ENCODE measurements around the gene EVX2. TPM values are rescaled to one million over a fixed set of nuclear protein-coding genes. Genes with fewer than 3 reads are reported as not detected.

Gene EVX2
- total RNA-seq (not detected in 2 replicates), polyA plus RNA-seq (not detected in 2 replicates), polyA minus RNA-seq (not detected in 2 replicates)
- not detected for total RNA-seq (2013)

DNA sequence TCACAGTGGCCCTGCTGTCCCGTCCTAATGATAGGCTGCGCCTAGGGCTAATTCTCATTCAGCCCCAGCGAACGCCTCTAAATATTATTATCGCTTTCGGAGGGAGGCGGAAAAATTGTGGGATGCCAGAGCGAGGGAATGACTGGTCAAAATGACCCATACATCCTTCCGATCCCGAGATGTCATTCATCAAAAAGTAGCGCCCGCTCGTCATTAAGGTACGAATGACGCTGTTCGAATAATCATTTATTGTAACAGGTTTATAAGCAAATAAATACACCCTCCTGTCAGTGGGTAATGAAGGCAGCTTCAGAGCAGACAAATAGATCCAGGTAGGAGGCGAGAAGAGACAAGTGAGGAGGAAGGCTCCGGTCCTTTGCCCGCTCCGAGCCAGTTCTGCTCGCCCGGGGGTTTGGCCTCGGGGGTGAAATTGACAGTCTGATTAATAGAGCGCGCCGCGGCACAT is at the start of gene EVX2:
TSS of gene EVX2 (minus strand) at position 167 of the 466 bp plus-strand sequence. CDS start 186 bp downstream, outside the sequence.
- ATAC-seq (ENCODE audit: low read depth) = no peak
- no peaks in the 10 kb centered on the region for H3K36me3 ChIP-seq (replicated peaks in 1 of 2; ENCODE audit: control extremely low read depth in 1 of 2, control insufficient read depth in 1 of 2, extremely low read depth in 1 of 2, insufficient read depth in 2 of 2, low read length in 1 of 2)
- H3K4me1 ChIP-seq (ENCODE audit: control insufficient read depth in 2 of 2, insufficient read depth in 2 of 2, low read length in 2 of 2) = peaks cover 13 to 26% of the 10 kb centered on the region in 2 donors
- H3K9me3 ChIP-seq (ENCODE audit: control extremely low read depth in 1 of 3, control insufficient read depth in 2 of 3, insufficient read depth in 1 of 3, low read length in 2 of 3) = peaks cover 0 to 92% (median 38%) of the 10 kb centered on the region in 3 donors
- peaks cover 0 to 96% (median 79%) of the 10 kb centered on the region in 4 experiments for H3K27me3 ChIP-seq (replicated peaks in 1 of 4; ENCODE audit: control extremely low read depth in 1 of 4, control insufficient read depth in 3 of 4, insufficient read depth in 4 of 4, low read length in 3 of 4)
- H2AFZ ChIP-seq (ENCODE audit: insufficient read depth, low read depth, low read length, poor library complexity, severe bottlenecking) = no peak within 1 kb of the TSS
- H3K4me2 ChIP-seq (replicated peaks; ENCODE audit: low read depth, low read length, poor library complexity, severe bottlenecking) = no peak within 1 kb of the TSS
- H4K20me1 ChIP-seq (ENCODE audit: control insufficient read depth, insufficient read depth, low read length, poor library complexity, severe bottlenecking) = no peaks in the 10 kb centered on the region
- Mint-ChIP-seq H3K27me3 (peaks cover 73% of the 10 kb centered on the region), H3K4me3 (no peak within 1 kb of the TSS), H3K9me3 (ENCODE audit: insufficient read depth) (no peaks in the 10 kb centered on the region), H3K4me1 (peaks cover 9% of the 10 kb centered on the region), H3K27ac (peak within 1 kb of the TSS; percentile 41)
- H3K9ac ChIP-seq (ENCODE audit: low read length) = no peak within 1 kb of the TSS
- no peak within 1 kb of the TSS for H3K4me3 ChIP-seq (ENCODE audit: control extremely low read depth in 1 of 5, extremely low read depth in 1 of 5, insufficient read depth in 1 of 5, low read depth in 2 of 5, low read length in 4 of 5)
- WGBS (ENCODE audit: insufficient coverage) = 38% methylated on average over 15 of the region's 27 CpGs
- no peaks in the 10 kb centered on the region for H3K79me2 ChIP-seq (ENCODE audit: control insufficient read depth, insufficient read depth, low read length)
- intact Hi-C loops (cut with micrococcal nuclease) = no loop called here
- POLR2A ChIA-PET = no interaction called here
- no peak for TF ChIP-seq EZH2 (IDR thresholded peaks at IDR 0.05; ENCODE audit: borderline replicate concordance, insufficient read depth, low read depth, low read length, poor library complexity, severe bottlenecking)
- TF ChIP-seq, protein P1, sequence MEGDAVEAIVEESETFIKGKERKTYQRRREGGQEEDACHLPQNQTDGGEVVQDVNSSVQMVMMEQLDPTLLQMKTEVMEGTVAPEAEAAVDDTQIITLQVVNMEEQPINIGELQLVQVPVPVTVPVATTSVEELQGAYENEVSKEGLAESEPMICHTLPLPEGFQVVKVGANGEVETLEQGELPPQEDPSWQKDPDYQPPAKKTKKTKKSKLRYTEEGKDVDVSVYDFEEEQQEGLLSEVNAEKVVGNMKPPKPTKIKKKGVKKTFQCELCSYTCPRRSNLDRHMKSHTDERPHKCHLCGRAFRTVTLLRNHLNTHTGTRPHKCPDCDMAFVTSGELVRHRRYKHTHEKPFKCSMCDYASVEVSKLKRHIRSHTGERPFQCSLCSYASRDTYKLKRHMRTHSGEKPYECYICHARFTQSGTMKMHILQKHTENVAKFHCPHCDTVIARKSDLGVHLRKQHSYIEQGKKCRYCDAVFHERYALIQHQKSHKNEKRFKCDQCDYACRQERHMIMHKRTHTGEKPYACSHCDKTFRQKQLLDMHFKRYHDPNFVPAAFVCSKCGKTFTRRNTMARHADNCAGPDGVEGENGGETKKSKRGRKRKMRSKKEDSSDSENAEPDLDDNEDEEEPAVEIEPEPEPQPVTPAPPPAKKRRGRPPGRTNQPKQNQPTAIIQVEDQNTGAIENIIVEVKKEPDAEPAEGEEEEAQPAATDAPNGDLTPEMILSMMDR (IDR thresholded peaks at IDR 0.05) = no peak
- no peak within 1 kb of the TSS for H3K27ac ChIP-seq (ENCODE audit: low read length in 2 of 2)
- no peak for DNase-seq
- CTCF ChIA-PET = interaction anchor here (1.5 kb wide), 1 partner anchor 13 kb away, joined by 7 read pairs; no protein-coding TSS in a partner anchor

GRCh38 chr2:176133389-176133788 is 49.6 kb upstream of the EVX2 start:
- Mint-ChIP-seq H3K9me3 (ENCODE audit: insufficient read depth) (no peaks in the 10 kb centered on the region), H3K4me1 (peaks cover 30% of the 10 kb centered on the region), H3K27ac (no peak overlapping the region), H3K27me3 (peaks cover 74% of the 10 kb centered on the region), H3K4me3 (peak overlapping the region; percentile 2)
- Histone ChIP-seq H3K27me3 (replicated peaks in 1 of 4; ENCODE audit: control extremely low read depth in 1 of 4, control insufficient read depth in 3 of 4, insufficient read depth in 4 of 4, low read length in 3 of 4) (peaks cover 0 to 84% (median 79%) of the 10 kb centered on the region in 4 experiments), H3K9me3 (ENCODE audit: control extremely low read depth in 1 of 3, control insufficient read depth in 2 of 3, insufficient read depth in 1 of 3, low read length in 2 of 3) (peaks cover 0 to 21% (median 0%) of the 10 kb centered on the region in 3 donors), H3K9ac (ENCODE audit: low read length) (no peak overlapping the region), H2AFZ (ENCODE audit: insufficient read depth, low read depth, low read length, poor library complexity, severe bottlenecking) (no peak overlapping the region), H3K4me1 (ENCODE audit: control insufficient read depth in 2 of 2, insufficient read depth in 2 of 2, low read length in 2 of 2) (peaks cover 30 to 51% of the 10 kb centered on the region in 2 donors), H3K79me2 (ENCODE audit: control insufficient read depth, insufficient read depth, low read length) (no peaks in the 10 kb centered on the region), H3K4me3 (ENCODE audit: control extremely low read depth in 1 of 5, extremely low read depth in 1 of 5, insufficient read depth in 1 of 5, low read depth in 2 of 5, low read length in 4 of 5) (no peak overlapping the region), H3K36me3 (replicated peaks in 1 of 2; ENCODE audit: control extremely low read depth in 1 of 2, control insufficient read depth in 1 of 2, extremely low read depth in 1 of 2, insufficient read depth in 2 of 2, low read length in 1 of 2) (no peaks in the 10 kb centered on the region), H3K4me2 (replicated peaks; ENCODE audit: low read depth, low read length, poor library complexity, severe bottlenecking) (no peak overlapping the region), H3K27ac (ENCODE audit: low read length in 2 of 2) (no peak overlapping the region), H4K20me1 (ENCODE audit: control insufficient read depth, insufficient read depth, low read length, poor library complexity, severe bottlenecking) (no peaks in the 10 kb centered on the region)
- TF ChIP-seq, protein P1 (IDR thresholded peaks at IDR 0.05) = no peak
- TF ChIP-seq EZH2 (IDR thresholded peaks at IDR 0.05; ENCODE audit: borderline replicate concordance, insufficient read depth, low read depth, low read length, poor library complexity, severe bottlenecking) = no peak
- CTCF ChIA-PET = interaction anchor here (0.7 to 3.3 kb wide), 4 partner anchors 13 to 421 kb away, joined by 5 to 15 read pairs (median 10); partner anchors contain the start of gene HOXD12
- DNase-seq (no peak), ATAC-seq (ENCODE audit: low read depth) (no peak)
- intact Hi-C loops (cut with micrococcal nuclease) = loop anchor here (5.0 kb wide), 1 partner anchor 56 kb away; no protein-coding TSS in a partner anchor
- POLR2A ChIA-PET = no interaction called here
